Keratinocyte (primary cell): ENCODE measurements around the gene LPIN1. TPM values are rescaled to one million over a fixed set of nuclear protein-coding genes. Genes with fewer than 3 reads are reported as not detected.

Experiments used
- DNase-seq: peaks from one replicate; pipeline ENCODE4 v3.0.0-alpha.2; 2011; ENCODE audit warnings: low read depth, missing footprints, low spot score
- FAIRE-seq: peaks from 2 replicates; lab custom pipeline; 2011; peaks lifted over from hg19 to GRCh38; lab: Jason Lieb, UNC
- H2AFZ ChIP-seq: 2 replicates; pipeline ENCODE4 v1.6.0; 2012; ENCODE audit warnings: low read length, control low read depth, inconsistent platforms; ENCODE audit not compliant: control insufficient read depth
- H3K27ac ChIP-seq: 2 replicates; pipeline ENCODE4 v1.5.1; 2011; ENCODE audit warnings: low read length; ENCODE audit not compliant: control insufficient read depth, insufficient read depth
- H3K27me3 ChIP-seq: 3 replicates; pipeline ENCODE4 v1.6.0; 2011; ENCODE audit warnings: low read length; ENCODE audit not compliant: control insufficient read depth, insufficient read depth; ENCODE audit errors: extremely low read depth
- H3K36me3 ChIP-seq, 2 experiments: 2 replicates in 1 of 2; 3 replicates in 1 of 2; pipeline ENCODE4 v1.5.1; 2011; ENCODE audit warnings: low read length in 2 of 2, mild to moderate bottlenecking in 1 of 2; ENCODE audit not compliant: control insufficient read depth in 2 of 2, insufficient read depth in 2 of 2; ENCODE audit errors: extremely low read depth in 1 of 2
- H3K4me1 ChIP-seq: 3 replicates; pipeline ENCODE4 v1.5.1; 2011; ENCODE audit warnings: low read length; ENCODE audit not compliant: control insufficient read depth, insufficient read depth; ENCODE audit errors: extremely low read depth
- H3K4me2 ChIP-seq: 3 replicates; pipeline ENCODE4 v1.6.0; 2011; ENCODE audit warnings: low read depth, low read length; ENCODE audit not compliant: control insufficient read depth, insufficient read depth; ENCODE audit errors: extremely low read depth
- H3K4me3 ChIP-seq, 3 experiments: fragments of 200-600 bp in 1 of 3; sonication (generic) in 1 of 3; 2 replicates in 2 of 3; 3 replicates in 1 of 3; pipeline ENCODE4 v1.5.1; 2011 to 2016; ENCODE audit warnings: low read length in 3 of 3, mild to moderate bottlenecking in 3 of 3, control low read depth in 2 of 3, inconsistent platforms in 1 of 3, low read depth in 1 of 3, mixed read lengths in 1 of 3, mixed run types in 1 of 3, moderate library complexity in 1 of 3; ENCODE audit not compliant: control insufficient read depth in 2 of 3, insufficient read depth in 2 of 3; ENCODE audit errors: extremely low read depth in 1 of 3
- H3K79me2 ChIP-seq: 2 replicates; pipeline ENCODE4 v1.6.0; 2012; ENCODE audit warnings: low read length; ENCODE audit not compliant: control insufficient read depth, insufficient read depth
- H3K9ac ChIP-seq: 3 replicates; pipeline ENCODE4 v1.6.0; 2011; ENCODE audit warnings: low read length; ENCODE audit not compliant: control insufficient read depth, insufficient read depth; ENCODE audit errors: extremely low read depth
- H3K9me1 ChIP-seq: 3 replicates; pipeline ENCODE4 v1.6.0; 2011; ENCODE audit warnings: low read length; ENCODE audit not compliant: control insufficient read depth, insufficient read depth; ENCODE audit errors: extremely low read depth
- H3K9me3 ChIP-seq: 2 replicates; pipeline ENCODE4 v1.5.1; 2012; ENCODE audit warnings: low read depth, low read length; ENCODE audit not compliant: control insufficient read depth
- H4K20me1 ChIP-seq: 3 replicates; pipeline ENCODE4 v1.6.0; 2011; ENCODE audit warnings: low read length; ENCODE audit not compliant: control insufficient read depth, insufficient read depth; ENCODE audit errors: extremely low read depth
- EZH2 ChIP-seq: IDR thresholded peaks from one replicate; pipeline ENCODE4 v1.6.1; 2012; ENCODE audit warnings: inconsistent platforms, mild to moderate bottlenecking, low read length, moderate library complexity
- dilution Hi-C: fragments of 300-500 bp; cut with MboI; formaldehyde crosslinking; loops from one replicate; pipeline ENCODE4 v1.7.0; 2020; ENCODE audit warnings: low sequenced_read_pairs; ENCODE audit not compliant: extremely low pct_ligation_motif_present
- polyA plus RNA-seq, 5 experiments: library from polyadenylated mRNA; depleted of rRNA in 3 of 5; stranded (reverse) in 3 of 5; stranded (forward) in 1 of 5; unstranded in 1 of 5; fragments of >200 nt; gene quantifications; 1 replicate in 1 of 5; 2 replicates in 3 of 5; 3 replicates in 1 of 5; pipeline versions ENCODE4 v1.2.1 to v1.2.3, GENCODE V29; 2011 to 2012; ENCODE audit warnings: missing spikeins in 2 of 5, low read depth in 1 of 5, low replicate concordance in 1 of 5
- TF ChIP-seq, protein P1 (sequence below), 3 experiments: IDR thresholded peaks in 1 of 3; conservative IDR thresholded peaks in 1 of 3; optimal IDR thresholded peaks in 1 of 3; 2 replicates in 2 of 3; 3 replicates in 1 of 3; pipeline versions ENCODE3 to v1.5.1; 2011; ENCODE audit warnings: low read length in 3 of 3, mild to moderate bottlenecking in 3 of 3, moderate library complexity in 2 of 3, control low read depth in 1 of 3, inconsistent platforms in 1 of 3; ENCODE audit not compliant: insufficient read depth in 2 of 3; ENCODE audit errors: extremely low read depth in 1 of 3

The LPIN1 gene
- polyA plus RNA-seq, 1 donor (not counting 4 experiments of a cell fraction or from before 2014, with no cell fraction given), result 79.6 TPM

DNA sequence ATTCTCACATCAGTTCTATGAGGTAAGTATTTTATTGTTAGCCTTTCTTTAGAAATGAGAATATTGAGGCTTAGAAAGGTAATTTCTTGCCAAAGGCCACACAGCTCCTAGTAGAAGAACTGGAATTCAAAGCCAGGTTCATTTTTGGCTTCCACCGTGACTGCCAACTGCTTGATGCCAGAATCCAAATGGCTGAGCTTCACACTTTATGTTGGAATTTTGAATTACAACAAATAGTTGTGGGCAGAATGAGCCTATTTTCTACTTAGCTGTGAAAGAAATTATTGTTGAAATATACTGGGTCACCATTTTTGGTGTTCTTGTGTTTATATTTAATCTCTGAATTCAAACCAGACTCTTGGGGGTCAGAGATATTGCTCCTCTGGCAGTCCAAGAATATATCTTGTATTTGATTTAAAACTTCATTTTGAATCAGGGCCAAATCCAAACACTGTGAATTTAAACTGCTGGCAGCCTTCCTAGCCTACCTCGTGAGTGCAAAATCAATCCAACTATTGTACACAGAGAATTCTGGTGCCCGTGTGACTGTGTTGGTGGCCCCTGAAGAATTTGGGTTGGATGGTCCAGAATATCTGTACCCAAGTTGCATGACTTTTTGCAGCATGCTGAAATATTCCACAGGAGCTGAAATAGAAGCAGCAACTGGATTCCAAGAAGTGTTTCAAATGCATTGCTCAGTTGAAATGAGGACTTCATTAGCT, 35.6 kb upstream of the LPIN1 start:
- H4K20me1 ChIP-seq, result no peaks in the 10 kb centered on the region
- H3K36me3 ChIP-seq, result no peaks in the 10 kb centered on the region
- peaks cover 25% of the 10 kb centered on the region for H3K4me1 ChIP-seq
- no peaks in the 10 kb centered on the region for H3K79me2 ChIP-seq
- FAIRE-seq, result no peak
- H2AFZ ChIP-seq, result no peak overlapping the region
- DNase-seq, result no peak
- no peaks in the 10 kb centered on the region for H3K27me3 ChIP-seq
- H3K4me3 ChIP-seq, result no peak overlapping the region
- no peak overlapping the region for H3K27ac ChIP-seq
- H3K9me3 ChIP-seq, result no peaks in the 10 kb centered on the region
- dilution Hi-C loops, result no loop called here
- H3K9me1 ChIP-seq, result no peaks in the 10 kb centered on the region
- no peak overlapping the region for H3K4me2 ChIP-seq
- no peak for TF ChIP-seq EZH2
- TF ChIP-seq, protein P1, sequence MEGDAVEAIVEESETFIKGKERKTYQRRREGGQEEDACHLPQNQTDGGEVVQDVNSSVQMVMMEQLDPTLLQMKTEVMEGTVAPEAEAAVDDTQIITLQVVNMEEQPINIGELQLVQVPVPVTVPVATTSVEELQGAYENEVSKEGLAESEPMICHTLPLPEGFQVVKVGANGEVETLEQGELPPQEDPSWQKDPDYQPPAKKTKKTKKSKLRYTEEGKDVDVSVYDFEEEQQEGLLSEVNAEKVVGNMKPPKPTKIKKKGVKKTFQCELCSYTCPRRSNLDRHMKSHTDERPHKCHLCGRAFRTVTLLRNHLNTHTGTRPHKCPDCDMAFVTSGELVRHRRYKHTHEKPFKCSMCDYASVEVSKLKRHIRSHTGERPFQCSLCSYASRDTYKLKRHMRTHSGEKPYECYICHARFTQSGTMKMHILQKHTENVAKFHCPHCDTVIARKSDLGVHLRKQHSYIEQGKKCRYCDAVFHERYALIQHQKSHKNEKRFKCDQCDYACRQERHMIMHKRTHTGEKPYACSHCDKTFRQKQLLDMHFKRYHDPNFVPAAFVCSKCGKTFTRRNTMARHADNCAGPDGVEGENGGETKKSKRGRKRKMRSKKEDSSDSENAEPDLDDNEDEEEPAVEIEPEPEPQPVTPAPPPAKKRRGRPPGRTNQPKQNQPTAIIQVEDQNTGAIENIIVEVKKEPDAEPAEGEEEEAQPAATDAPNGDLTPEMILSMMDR (optimal IDR thresholded peaks at IDR 0.05 in 1 of 3, IDR thresholded peaks at IDR 0.05 in 1 of 3, conservative IDR thresholded peaks at IDR 0.05 in 1 of 3; ENCODE audit: extremely low read depth in 1 of 3, insufficient read depth in 2 of 3, low read length in 3 of 3), result no peak
- no peak overlapping the region for H3K9ac ChIP-seq

DNA sequence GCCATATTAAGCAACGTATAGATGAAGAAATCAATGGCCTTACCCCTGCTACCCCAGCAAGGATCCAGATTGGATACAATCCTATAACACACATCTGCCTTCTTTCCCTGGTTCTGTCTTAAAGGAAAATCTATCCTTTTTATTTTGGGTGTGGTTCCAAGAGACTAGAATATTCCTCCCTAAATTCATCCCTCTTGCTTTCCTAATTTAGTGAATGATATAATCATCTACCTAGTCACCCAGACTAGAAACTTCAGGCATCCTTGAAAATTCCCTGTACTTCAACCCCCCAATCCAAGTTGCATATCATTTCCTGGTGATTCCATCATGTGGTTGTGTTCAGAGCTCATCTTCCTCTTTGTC, 35.1 kb upstream of the LPIN1 start:
- no peak for DNase-seq
- no peak overlapping the region for H3K4me3 ChIP-seq

More for the DNA sequence above, 35.1 kb upstream of the LPIN1 start:
- no peaks in the 10 kb centered on the region for H3K9me1 ChIP-seq
- no peak overlapping the region for H3K4me2 ChIP-seq
- no peaks in the 10 kb centered on the region for H4K20me1 ChIP-seq
- no peaks in the 10 kb centered on the region for H3K79me2 ChIP-seq
- no peak for FAIRE-seq
- H3K27me3 ChIP-seq, result peaks cover 2% of the 10 kb centered on the region
- no peak overlapping the region for H3K27ac ChIP-seq
- peaks cover 25% of the 10 kb centered on the region for H3K4me1 ChIP-seq
- no peak overlapping the region for H3K9ac ChIP-seq
- dilution Hi-C loops, result no loop called here
- H3K9me3 ChIP-seq, result no peaks in the 10 kb centered on the region
- TF ChIP-seq EZH2, result no peak
- TF ChIP-seq, protein P1 (optimal IDR thresholded peaks at IDR 0.05 in 1 of 3, IDR thresholded peaks at IDR 0.05 in 1 of 3, conservative IDR thresholded peaks at IDR 0.05 in 1 of 3; ENCODE audit: extremely low read depth in 1 of 3, insufficient read depth in 2 of 3, low read length in 3 of 3), result no peak
- H3K36me3 ChIP-seq, result no peaks in the 10 kb centered on the region
- no peak overlapping the region for H2AFZ ChIP-seq
